NCI-H345 treated with DMSO at 0.1 percent for 48 hours (cell line): Measurements from ENCODE around the gene SLC2A11.
"Not testable (repeated sequence)": the region's sequence is repeated elsewhere in the genome, so short reads cannot be mapped to it uniquely, and the experiment has no call there.

Source experiments
- DNase-seq: peaks from one replicate; lab custom pipeline; 2025; ENCODE audit not compliant: unreplicated experiment; lab: John Stamatoyannopoulos, UW

SLC2A11 gene

GRCh38 chr22:23845265-23846080 lies 12.2 kb upstream of the SLC2A11 start:
- no peak for DNase-seq

- no peak for DNase-seq
These were observed 11.6 kb upstream of the SLC2A11 start for GRCh38 chr22:23846081-23846469.

DNA sequence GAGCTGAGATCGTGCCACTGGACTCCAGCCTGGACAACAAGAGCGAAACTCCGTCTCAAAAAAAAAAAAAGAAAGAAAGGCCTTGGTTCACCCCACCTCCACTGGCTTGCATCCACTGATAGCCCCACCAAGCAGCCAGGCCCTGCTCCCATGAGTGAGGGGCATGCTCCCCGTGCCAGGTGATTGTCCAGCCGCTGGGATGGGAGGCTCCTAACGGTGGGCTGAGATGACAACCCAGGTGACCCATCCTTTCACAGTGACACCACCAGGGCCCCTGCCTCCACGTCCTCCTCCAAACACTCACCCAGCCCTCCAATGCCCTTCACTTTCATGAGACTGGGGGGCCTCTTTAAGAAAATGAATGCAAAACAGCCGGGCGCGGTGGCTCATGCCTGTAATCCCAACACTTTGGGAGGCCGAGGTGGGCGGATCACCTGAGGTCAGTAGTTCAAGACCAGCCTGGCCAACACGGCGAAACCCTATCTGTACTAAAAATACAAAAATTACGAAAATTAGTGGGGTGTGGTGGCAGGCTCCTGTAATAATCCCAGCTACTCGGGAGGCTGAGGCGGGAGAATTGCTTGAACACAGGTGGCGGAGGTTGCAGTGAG lies 10.3 kb upstream of the SLC2A11 start:
- DNase-seq = no peak

GRCh38 chr22:23847991-23848864 lies 9.4 kb upstream of the SLC2A11 start:
- no peak for DNase-seq

DNA sequence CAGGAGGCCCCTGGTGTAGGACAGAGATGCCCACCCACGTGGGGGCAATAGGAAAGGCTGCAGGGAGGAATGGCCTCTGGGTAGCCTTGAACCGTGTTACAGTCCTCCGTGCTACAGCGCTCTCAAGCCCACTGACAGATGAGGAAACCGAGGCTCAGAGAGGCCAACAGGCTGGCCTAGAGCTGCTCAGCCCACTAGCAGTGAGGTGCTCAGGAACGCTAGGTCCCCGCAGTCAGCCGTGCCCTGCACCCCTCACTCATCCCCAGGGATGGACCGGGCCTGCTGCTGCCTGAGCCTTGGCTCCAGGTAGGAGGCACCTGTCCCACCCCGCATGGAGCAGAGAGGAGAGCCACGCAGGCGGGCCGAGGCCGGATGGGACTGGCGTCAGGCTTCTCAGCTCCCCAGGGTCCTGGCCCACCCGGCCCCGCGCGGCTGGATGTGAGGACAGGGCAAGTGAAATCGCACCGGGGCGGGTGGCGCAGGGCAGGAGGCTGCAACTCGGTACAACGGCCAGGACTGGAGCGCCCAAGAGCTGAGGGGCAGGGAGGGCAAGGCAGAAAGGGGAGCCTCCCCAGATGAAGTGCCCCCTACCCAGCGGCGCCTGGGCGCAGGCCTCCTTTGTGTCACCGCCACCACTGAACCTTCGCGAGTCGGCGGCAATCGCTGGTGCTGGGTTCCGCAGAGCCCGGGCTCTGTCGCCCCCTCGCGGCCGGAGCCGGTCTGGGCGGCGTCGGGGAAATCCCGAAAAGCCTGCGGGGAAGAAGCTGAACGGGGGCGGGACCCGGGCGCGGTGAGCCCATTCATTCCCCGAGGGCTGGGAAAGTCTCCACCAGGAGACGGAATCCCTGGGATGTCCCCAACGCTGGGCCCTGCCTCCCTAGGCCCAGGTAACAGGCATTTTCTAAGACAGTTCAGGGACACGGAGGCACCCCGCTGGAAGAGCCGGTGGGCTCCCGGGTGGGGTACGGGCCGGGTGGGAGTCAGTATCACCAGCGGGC lies 8.4 kb upstream of the SLC2A11 start:
- DNase-seq = peak; percentile 85

GRCh38 chr22:23850136-23850611 lies 7.5 kb upstream of the SLC2A11 start:
- DNase-seq = no peak

DNA sequence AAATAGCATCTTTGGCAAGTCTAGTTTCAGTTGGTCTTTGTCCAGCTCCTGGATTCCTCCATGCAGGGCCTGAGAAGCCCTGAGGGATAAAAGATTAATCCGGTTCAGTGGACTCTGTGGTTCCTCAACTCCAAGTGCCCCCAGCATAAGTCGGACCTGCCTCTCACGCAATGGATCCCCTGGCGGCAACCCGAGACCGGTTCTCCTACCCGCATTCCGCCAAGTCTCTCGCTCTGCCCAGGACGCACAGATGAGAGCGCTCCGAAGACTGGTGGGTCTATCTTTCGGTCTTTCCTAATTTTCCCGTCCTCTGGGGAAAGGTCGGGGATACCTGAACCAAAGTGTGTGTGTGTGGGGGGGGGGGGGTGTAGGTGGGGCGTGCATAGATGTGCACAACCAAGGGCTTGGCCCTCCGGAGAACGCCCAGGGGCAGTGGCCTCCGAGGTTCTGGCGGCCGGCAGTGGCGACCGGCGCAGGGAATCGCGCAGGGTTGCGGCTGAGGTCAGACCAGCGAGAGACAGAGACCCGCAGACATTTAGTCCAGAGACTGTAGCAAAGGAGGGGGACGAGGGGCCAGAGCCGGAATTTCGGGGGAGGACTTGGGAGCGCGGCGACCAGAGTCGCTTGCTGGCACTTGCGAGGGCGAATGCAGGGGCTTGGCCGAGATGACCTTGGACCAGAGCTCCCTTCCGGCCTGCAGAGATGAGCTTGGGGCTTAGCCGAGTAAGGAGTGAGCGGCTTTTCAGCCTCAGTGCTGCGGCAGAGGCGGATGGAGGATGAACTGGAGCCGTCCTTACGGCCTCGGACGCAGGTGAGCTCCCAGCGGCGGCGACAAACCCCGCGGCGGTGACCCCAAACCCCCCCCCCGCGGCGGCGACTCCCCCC lies 712 bp upstream of the SLC2A11 start:
- no peak for DNase-seq

DNA sequence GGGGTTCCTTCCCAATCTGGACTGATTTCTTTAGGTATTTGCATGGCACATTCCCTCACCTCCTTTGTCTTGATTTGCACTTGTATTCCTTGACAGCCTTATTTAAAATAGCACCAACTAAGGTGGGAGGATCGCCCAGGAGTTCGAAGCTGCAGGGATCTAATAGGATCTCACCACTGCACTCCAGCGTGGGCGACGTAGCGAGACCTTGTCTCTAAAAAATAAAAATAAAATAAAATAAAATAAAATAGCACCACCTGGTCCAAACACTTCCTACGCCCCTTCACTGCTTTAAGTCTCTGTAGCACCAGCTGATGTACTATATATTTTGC lies 775 bp downstream of the SLC2A11 start:
- DNase-seq = no peak

GRCh38 chr22:23859201-23859600 lies 1.5 kb downstream of the SLC2A11 start:
- DNase-seq = no peak

DNA sequence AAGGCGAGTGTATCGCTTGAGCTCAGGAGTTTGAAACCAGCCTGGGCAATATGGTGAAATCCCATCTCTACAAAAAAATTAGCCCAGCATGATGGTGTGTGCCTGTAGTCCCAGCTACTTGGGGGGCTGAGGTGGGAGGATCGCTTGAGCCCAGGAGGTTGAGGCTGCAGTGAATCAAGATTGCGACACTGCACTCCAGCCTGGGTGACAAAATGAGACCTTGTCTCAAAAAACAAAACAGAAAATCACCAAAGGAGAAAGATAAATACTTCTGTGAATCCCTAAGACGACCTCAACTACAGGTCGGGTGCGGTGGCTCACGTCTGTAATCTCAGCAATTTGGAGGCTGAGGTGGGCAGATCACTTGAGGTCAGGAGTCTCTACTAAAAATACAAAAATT lies 2.5 kb downstream of the SLC2A11 start:
- DNase-seq = not testable (repeated sequence)

GRCh38 chr22:23862103-23862502 lies 4.4 kb downstream of the SLC2A11 start:
- peak; percentile 58 for DNase-seq

DNA sequence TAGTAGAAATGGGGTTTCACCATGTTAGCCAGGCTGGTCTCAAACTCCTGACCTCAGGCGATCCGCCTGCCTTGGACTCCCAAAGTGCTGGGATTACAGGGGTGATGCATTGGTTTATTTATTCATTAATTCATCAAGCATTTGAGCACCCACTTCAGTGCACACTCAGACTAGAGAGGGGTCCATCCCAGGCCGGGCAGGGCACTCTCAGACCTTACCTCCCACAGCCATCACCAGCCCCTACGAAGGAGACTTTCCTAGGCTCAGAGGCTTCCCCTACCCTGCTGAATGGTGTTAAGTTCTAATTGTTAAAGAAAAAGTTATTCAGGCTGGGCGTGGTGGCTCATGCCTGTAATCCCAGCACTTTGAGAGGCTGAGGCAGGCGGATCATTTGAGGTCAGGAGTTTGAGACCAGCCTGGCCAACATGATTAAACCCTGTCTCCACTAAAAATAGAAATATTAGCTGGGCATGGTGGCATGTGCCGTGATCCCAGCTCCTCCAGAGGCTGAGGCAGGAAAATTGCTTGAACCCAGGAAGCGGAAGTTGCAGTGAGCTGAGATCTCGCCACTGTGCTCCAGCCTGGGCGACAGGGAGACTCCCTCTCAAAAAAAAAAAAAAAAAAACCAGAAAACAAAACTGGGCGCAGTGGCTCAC lies 7.0 kb downstream of the SLC2A11 start:
- DNase-seq = not testable (repeated sequence)

DNA sequence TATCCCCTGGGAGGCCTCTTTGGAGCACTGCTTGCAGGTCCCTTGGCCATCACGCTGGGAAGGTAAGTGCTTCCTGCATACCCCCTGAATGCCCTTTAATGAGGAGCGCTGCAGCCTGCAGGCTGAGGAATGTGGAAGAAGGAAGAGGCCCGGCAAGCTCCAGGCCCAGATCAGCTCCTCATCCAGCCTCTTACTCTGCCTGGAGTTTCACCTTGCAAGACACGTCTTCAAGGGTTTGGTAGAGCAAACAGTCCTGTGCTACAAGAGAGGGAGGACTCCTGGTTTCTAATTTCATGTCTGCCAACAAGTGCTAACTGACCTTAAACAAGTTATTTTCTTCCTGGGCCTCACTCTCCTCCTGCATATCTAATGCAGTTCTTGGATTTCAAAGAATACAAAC lies 10.9 kb downstream of the SLC2A11 start:
- no peak for DNase-seq

DNA sequence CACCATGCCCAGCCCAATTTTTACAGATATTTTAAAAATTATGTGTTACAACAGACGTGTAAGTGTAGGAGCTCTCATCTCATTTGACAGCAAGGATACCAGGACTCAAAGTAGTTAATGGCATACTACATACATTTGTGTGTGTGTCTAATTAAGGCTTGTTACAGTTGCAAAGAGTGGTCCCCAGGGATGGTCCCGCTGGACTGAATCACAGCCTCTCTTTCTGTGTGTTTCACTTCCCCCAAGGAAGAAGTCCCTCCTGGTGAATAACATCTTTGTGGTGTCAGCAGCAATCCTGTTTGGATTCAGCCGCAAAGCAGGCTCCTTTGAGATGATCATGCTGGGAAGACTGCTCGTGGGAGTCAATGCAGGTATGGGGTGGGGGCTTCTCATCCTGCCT lies 17.2 kb downstream of the SLC2A11 start:
- DNase-seq = no peak

DNA sequence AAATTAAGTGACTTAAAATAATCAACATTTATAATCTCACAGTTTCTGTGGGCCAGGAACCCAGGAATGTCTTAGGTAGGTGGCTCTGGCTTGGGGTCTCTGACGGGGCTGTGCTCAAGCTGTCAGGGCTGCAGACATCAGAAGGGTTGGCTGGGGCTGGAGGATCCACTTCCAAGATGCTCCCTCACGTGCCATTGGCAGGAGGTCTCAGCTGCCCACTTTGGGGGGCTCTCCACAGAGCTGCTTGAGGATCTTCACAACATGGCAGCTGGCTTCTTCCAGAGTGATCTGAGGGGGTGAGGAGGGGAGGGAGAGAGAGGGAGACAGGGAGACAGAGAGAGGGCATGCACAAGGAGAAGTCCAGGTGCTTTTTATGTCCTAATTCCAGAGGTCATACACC lies 18.1 kb downstream of the SLC2A11 start:
- no peak for DNase-seq

DNA sequence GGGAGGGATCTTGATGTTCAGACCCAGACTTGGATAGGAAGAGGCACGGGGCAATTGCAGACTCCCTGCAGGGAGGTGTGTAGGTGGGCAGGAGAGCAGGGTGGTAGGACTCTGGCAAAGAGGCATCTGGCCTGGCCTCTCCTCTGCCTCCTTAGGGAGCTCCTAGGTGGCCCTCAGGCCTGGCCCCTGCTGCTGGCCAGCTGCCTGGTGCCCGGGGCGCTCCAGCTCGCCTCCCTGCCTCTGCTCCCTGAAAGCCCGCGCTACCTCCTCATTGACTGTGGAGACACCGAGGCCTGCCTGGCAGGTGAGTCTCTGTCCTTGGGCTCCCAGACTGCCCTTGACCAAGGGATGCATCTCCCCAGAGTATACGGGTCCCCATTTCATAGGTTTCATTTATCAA lies 19.9 kb downstream of the SLC2A11 start:
- no peak for DNase-seq

- DNase-seq = no peak
These were observed 20.5 kb downstream of the SLC2A11 start for GRCh38 chr22:23878219-23878618.

DNA sequence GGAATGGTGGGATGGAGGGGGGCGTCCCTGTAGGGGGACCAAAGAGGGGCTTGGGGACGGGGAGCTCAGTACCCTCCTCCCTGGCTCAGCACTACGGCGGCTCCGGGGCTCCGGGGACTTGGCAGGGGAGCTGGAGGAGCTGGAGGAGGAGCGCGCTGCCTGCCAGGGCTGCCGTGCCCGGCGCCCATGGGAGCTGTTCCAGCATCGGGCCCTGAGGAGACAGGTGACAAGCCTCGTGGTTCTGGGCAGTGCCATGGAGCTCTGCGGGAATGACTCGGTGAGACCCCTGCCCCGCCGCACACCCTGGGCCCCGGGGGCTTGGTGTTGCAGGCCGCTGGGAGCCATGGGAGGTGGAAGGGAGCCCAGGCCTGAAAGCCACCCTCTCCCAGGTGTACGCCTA lies 24.7 kb downstream of the SLC2A11 start:
- no peak for DNase-seq

GRCh38 chr22:23883658-23884057 lies 26.0 kb downstream of the SLC2A11 start:
- DNase-seq = no peak
